Spleen (tissue), 7 donors: ENCODE measurements around the gene KRTAP5-7.
"Not testable (repeated sequence)": the region's sequence is repeated elsewhere in the genome, so short reads cannot be mapped to it uniquely, and the experiment has no call there.

Source experiments
- POLR2A ChIP-seq, 3 donors: fragments of 450-650 bp; IDR thresholded peaks; one replicate each; pipeline ENCODE4 v1.5.1; 2017; ENCODE audit warnings: antibody characterized with exemption in 3 of 3, mild to moderate bottlenecking in 1 of 3
- TF ChIP-seq, protein P1 (sequence below), 11 experiments: fragments of 200-600 bp in 7 of 11; fragments of 450-650 bp in 4 of 11; sonication (generic) in 4 of 11; IDR thresholded peaks in 8 of 11; conservative IDR thresholded peaks in 3 of 11; 1 replicate in 7 of 11; 2 replicates in 4 of 11; pipeline versions ENCODE4 v1.4.0 to v1.8.0; 2016 to 2021; ENCODE audit warnings: antibody characterized with exemption in 11 of 11, inconsistent platforms in 4 of 11, mild to moderate bottlenecking in 1 of 11
- donor health status: DM: no; HTN: no; CAD: no; lungs with moderate emphysema.
- donor health status: DM: no; HTN: no; CAD: no.
- donor health status: DM: no; HTN: no; CAD: no.

DNA sequence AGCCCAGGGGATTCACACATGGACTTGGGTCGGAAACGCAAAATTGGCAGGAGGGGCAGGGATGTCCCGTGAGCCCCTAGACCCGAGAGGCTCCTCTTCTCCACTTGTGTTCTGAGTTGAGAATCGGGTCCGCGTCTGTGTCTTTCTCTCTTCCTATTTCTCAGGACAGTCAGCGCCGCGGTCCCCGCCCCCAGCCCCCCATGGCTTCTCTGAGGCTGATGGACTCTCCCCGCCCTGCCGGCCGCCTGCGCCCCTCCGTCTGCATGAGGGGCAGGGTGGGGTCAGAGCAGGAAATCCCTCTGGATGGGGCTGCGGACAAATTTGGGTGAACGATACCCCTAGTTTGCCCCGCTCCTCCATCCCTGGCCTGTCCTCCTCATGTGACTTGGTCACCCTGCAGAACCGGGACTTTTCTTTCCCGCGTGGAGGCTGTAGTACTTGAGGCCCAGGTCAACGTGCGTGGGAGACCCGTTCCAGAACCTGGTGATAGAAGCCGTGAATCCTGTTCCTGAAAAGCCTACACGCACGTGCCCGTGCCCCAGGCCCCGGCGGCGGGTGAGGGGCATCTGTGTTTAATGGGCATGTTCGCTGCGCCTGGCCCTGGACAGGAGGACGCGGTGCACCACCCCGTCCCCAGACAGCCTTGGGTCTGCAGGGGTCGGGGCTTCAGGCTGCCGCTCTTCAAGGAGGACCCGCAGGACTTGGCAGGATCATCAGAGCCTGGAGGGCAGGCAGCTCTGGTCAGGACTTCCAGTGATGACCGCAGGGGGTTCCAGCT, 49.8 kb downstream of the KRTAP5-7 start:
- TF ChIP-seq POLR2A (IDR thresholded peaks at IDR 0.05): not testable (repeated sequence)
- TF ChIP-seq, protein P1, sequence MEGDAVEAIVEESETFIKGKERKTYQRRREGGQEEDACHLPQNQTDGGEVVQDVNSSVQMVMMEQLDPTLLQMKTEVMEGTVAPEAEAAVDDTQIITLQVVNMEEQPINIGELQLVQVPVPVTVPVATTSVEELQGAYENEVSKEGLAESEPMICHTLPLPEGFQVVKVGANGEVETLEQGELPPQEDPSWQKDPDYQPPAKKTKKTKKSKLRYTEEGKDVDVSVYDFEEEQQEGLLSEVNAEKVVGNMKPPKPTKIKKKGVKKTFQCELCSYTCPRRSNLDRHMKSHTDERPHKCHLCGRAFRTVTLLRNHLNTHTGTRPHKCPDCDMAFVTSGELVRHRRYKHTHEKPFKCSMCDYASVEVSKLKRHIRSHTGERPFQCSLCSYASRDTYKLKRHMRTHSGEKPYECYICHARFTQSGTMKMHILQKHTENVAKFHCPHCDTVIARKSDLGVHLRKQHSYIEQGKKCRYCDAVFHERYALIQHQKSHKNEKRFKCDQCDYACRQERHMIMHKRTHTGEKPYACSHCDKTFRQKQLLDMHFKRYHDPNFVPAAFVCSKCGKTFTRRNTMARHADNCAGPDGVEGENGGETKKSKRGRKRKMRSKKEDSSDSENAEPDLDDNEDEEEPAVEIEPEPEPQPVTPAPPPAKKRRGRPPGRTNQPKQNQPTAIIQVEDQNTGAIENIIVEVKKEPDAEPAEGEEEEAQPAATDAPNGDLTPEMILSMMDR (IDR thresholded peaks at IDR 0.05 in 8 of 11, conservative IDR thresholded peaks at IDR 0.05 in 3 of 11): not testable (repeated sequence)
